Gastroesophageal sphincter (tissue), 3 donors: ENCODE results near the gene AP3S2.

Source experiments
- EP300 ChIP-seq: sonication (generic); formaldehyde crosslinking; IDR thresholded peaks from one replicate; pipeline ENCODE4 v1.6.1; 2017; ENCODE audit warnings: antibody characterized with exemption, mild to moderate bottlenecking
- POLR2A ChIP-seq, 2 donors: fragments of 450-650 bp; IDR thresholded peaks; one replicate each; pipeline ENCODE4 v1.6.1; 2017; ENCODE audit warnings: antibody characterized with exemption in 2 of 2, mild to moderate bottlenecking in 2 of 2, moderate library complexity in 1 of 2
- POLR2AphosphoS5 ChIP-seq: sonication (generic); formaldehyde crosslinking; IDR thresholded peaks from one replicate; pipeline ENCODE4 v1.6.1; 2017; ENCODE audit warnings: antibody characterized with exemption
- TF ChIP-seq, protein P1 (sequence below), 4 experiments: fragments of 200-600 bp in 2 of 4; fragments of 450-650 bp in 2 of 4; sonication (generic) in 1 of 4; IDR thresholded peaks; one replicate each; pipeline ENCODE4 v1.5.1; 2017 to 2019; ENCODE audit warnings: antibody characterized with exemption in 4 of 4, mild to moderate bottlenecking in 2 of 4, moderate library complexity in 2 of 4

DNA sequence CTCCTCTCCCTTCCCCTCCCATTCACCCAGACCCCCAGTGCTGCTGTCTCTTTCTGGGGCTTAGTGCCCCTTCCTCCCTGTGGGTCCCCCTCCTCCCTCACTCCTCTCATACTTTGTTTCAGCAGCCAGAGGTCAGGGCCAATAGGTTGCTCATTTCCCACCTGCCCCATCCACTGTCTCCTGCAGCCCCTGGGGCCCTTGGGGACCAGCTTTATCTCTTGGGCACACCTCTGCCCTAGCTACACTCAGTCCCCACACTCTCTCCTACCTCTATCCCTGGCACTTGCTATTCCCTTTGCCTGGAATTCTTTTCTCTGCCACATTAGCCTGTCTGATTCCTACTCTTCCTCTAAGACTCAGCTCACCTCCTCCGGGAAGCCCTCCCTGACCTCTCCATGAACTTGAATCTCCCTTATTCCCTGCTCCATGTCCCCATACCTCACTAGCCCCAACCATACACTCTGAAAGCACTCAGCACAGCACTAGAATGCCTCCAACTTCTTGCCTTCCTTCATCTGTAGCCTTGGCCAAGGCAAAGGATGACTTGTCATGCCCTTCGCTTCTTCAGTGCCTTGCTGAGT, 93.8 kb downstream of the AP3S2 start:
- TF ChIP-seq, protein P1, sequence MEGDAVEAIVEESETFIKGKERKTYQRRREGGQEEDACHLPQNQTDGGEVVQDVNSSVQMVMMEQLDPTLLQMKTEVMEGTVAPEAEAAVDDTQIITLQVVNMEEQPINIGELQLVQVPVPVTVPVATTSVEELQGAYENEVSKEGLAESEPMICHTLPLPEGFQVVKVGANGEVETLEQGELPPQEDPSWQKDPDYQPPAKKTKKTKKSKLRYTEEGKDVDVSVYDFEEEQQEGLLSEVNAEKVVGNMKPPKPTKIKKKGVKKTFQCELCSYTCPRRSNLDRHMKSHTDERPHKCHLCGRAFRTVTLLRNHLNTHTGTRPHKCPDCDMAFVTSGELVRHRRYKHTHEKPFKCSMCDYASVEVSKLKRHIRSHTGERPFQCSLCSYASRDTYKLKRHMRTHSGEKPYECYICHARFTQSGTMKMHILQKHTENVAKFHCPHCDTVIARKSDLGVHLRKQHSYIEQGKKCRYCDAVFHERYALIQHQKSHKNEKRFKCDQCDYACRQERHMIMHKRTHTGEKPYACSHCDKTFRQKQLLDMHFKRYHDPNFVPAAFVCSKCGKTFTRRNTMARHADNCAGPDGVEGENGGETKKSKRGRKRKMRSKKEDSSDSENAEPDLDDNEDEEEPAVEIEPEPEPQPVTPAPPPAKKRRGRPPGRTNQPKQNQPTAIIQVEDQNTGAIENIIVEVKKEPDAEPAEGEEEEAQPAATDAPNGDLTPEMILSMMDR (IDR thresholded peaks at IDR 0.05): no peak
- TF ChIP-seq EP300: no peak
- TF ChIP-seq POLR2AphosphoS5: no peak
- no peak for TF ChIP-seq POLR2A (IDR thresholded peaks at IDR 0.05)
